Loucy (cell line): ENCODE data around the gene FDXACB1.

Experiments
- H2AFZ ChIP-seq: fragments of 200-600 bp; sonication (generic); 2 replicates; pipeline ENCODE4 v1.6.0; 2016; ENCODE audit warnings: antibody characterized with exemption, mild to moderate bottlenecking, low read length, moderate library complexity
- H3F3A ChIP-seq: fragments of 200-600 bp; 2 replicates; pipeline ENCODE4 v1.6.0; 2016; ENCODE audit warnings: antibody characterized with exemption, low read depth, mild to moderate bottlenecking
- H3K27me3 ChIP-seq: fragments of 200-600 bp; sonication (generic); 2 replicates; pipeline ENCODE4 v1.6.1; 2014; ENCODE audit warnings: low read length, mild to moderate bottlenecking; ENCODE audit not compliant: insufficient read depth, poor library complexity, severe bottlenecking
- H3K36me3 ChIP-seq: fragments of 200-600 bp; sonication (generic); 2 replicates; pipeline ENCODE4 v1.6.1; 2016; ENCODE audit warnings: low read length; ENCODE audit not compliant: insufficient read depth
- H3K4me1 ChIP-seq: fragments of 200-600 bp; sonication (generic); 2 replicates; pipeline ENCODE4 v1.5.1; 2014; ENCODE audit warnings: low read length, mild to moderate bottlenecking; ENCODE audit not compliant: insufficient read depth, poor library complexity, severe bottlenecking
- H3K4me2 ChIP-seq: fragments of 200-600 bp; sonication (generic); 2 replicates; pipeline ENCODE4 v1.6.0; 2014; ENCODE audit warnings: antibody characterized with exemption, low read length, low read depth, mild to moderate bottlenecking; ENCODE audit not compliant: poor library complexity, severe bottlenecking
- H3K4me3 ChIP-seq: fragments of 200-600 bp; sonication (generic); 2 replicates; pipeline ENCODE4 v1.5.1; 2014; ENCODE audit warnings: low read length, mild to moderate bottlenecking, mixed read lengths; ENCODE audit not compliant: poor library complexity, severe bottlenecking
- H3K79me2 ChIP-seq: fragments of 200-600 bp; sonication (generic); 2 replicates; pipeline ENCODE4 v1.6.1; 2014; ENCODE audit warnings: low read length; ENCODE audit not compliant: insufficient read depth
- H3K9ac ChIP-seq: fragments of 200-600 bp; sonication (generic); 2 replicates; pipeline ENCODE4 v1.6.0; 2014; ENCODE audit warnings: mild to moderate bottlenecking, low read depth, low read length, moderate library complexity; ENCODE audit not compliant: poor library complexity, severe bottlenecking
- H3K9me2 ChIP-seq: fragments of 200-600 bp; sonication (generic); replicated peaks from 2 replicates; pipeline ENCODE4 v1.6.1; 2016; ENCODE audit warnings: low read depth, low read length, mixed read lengths
- H3K9me3 ChIP-seq: fragments of 200-600 bp; sonication (generic); 2 replicates; pipeline ENCODE4 v1.6.1; 2014; ENCODE audit warnings: mild to moderate bottlenecking, antibody characterized with exemption, low read length, low read depth; ENCODE audit not compliant: insufficient read depth
- H4K20me1 ChIP-seq: fragments of 200-600 bp; sonication (generic); 2 replicates; pipeline ENCODE4 v1.6.0; 2014; ENCODE audit warnings: antibody characterized with exemption, low read length, mild to moderate bottlenecking; ENCODE audit not compliant: insufficient read depth, poor library complexity, severe bottlenecking
- EZH2phosphoT487 ChIP-seq: fragments of 200-600 bp; IDR thresholded peaks from 2 replicates; pipeline ENCODE4 v1.6.1; 2018; ENCODE audit warnings: antibody characterized with exemption, mild to moderate bottlenecking, moderate library complexity, borderline replicate concordance
- TF ChIP-seq, protein P1 (sequence below): fragments of 200-600 bp; sonication (generic); conservative IDR thresholded peaks from 2 replicates; pipeline ENCODE4 v1.5.1; 2014; ENCODE audit warnings: mild to moderate bottlenecking, antibody characterized with exemption, low read length

FDXACB1 gene

GRCh38 chr11:111838054-111838453 lies 40.9 kb downstream of the FDXACB1 start:
- TF ChIP-seq, protein P1, sequence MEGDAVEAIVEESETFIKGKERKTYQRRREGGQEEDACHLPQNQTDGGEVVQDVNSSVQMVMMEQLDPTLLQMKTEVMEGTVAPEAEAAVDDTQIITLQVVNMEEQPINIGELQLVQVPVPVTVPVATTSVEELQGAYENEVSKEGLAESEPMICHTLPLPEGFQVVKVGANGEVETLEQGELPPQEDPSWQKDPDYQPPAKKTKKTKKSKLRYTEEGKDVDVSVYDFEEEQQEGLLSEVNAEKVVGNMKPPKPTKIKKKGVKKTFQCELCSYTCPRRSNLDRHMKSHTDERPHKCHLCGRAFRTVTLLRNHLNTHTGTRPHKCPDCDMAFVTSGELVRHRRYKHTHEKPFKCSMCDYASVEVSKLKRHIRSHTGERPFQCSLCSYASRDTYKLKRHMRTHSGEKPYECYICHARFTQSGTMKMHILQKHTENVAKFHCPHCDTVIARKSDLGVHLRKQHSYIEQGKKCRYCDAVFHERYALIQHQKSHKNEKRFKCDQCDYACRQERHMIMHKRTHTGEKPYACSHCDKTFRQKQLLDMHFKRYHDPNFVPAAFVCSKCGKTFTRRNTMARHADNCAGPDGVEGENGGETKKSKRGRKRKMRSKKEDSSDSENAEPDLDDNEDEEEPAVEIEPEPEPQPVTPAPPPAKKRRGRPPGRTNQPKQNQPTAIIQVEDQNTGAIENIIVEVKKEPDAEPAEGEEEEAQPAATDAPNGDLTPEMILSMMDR: no peak
- TF ChIP-seq EZH2phosphoT487: no peak
- Histone ChIP-seq H3F3A (peaks cover 4% of the 10 kb centered on the region; the same call in 1 of the 2 replicates), H3K4me2 (peak overlapping the region; percentile 62), H3K9me2 (no peaks in the 10 kb centered on the region), H2AFZ (no peak overlapping the region), H3K79me2 (no peaks in the 10 kb centered on the region), H3K4me3 (no peak overlapping the region), H3K9me3 (no peaks in the 10 kb centered on the region), H3K4me1 (peaks cover 26% of the 10 kb centered on the region), H3K36me3 (peaks cover 33% of the 10 kb centered on the region), H3K9ac (peak overlapping the region; percentile 20), H3K27me3 (no peaks in the 10 kb centered on the region), H4K20me1 (no peaks in the 10 kb centered on the region)

DNA sequence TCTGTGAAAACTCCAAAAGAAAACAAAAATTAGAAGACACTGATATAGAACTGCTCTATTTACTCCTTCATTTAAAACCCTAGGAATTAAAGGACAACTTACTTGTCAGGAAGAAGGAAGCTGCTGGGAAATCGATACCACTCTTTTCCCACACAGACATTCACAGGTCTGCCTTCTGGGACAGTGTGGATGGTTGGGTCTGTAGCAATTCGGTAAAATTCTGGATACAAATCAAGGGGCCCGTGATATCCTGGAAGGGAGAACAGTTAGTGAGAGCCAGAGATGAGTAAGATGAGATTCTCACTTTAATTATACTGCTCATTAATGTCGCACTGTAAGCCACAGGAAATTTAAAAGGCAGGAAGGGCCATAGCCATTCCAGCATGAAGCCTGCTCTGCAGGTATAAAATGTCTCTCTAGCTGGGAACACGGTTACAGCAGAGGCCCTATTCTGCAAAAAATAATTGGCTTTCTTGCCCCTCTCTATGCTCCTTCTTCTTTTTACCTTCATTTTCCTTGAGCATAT lies 41.5 kb downstream of the FDXACB1 start:
- Histone ChIP-seq H4K20me1 (no peaks in the 10 kb centered on the region), H3K9me2 (no peaks in the 10 kb centered on the region), H2AFZ (no peak overlapping the region), H3K79me2 (no peaks in the 10 kb centered on the region), H3F3A (peaks cover 4% of the 10 kb centered on the region; the same call in 1 of the 2 replicates), H3K9me3 (no peaks in the 10 kb centered on the region), H3K27me3 (no peaks in the 10 kb centered on the region), H3K36me3 (peaks cover 30% of the 10 kb centered on the region), H3K9ac (peak overlapping the region; percentile 20), H3K4me3 (peak overlapping the region; percentile 32), H3K4me1 (peaks cover 26% of the 10 kb centered on the region), H3K4me2 (peak overlapping the region; percentile 62)
- TF ChIP-seq, protein P1: no peak
- no peak for TF ChIP-seq EZH2phosphoT487

GRCh38 chr11:111836721-111837120 lies 42.2 kb downstream of the FDXACB1 start:
- TF ChIP-seq EZH2phosphoT487: no peak
- TF ChIP-seq, protein P1: no peak
- peaks cover 30% of the 10 kb centered on the region for H3K36me3 ChIP-seq
- H3K4me2 ChIP-seq: peak overlapping the region; percentile 62

More at GRCh38 chr11:111836721-111837120, 42.2 kb downstream of the FDXACB1 start:
- no peak overlapping the region for H3K9ac ChIP-seq
- peak overlapping the region; percentile 32 for H3K4me3 ChIP-seq
- no peak overlapping the region for H2AFZ ChIP-seq
- H3K9me3 ChIP-seq: no peaks in the 10 kb centered on the region
- peaks cover 26% of the 10 kb centered on the region for H3K4me1 ChIP-seq
- H3F3A ChIP-seq: peaks cover 4% of the 10 kb centered on the region; the same call in 1 of the 2 replicates
- no peaks in the 10 kb centered on the region for H3K9me2 ChIP-seq
- H3K79me2 ChIP-seq: no peaks in the 10 kb centered on the region
- H4K20me1 ChIP-seq: no peaks in the 10 kb centered on the region
- H3K27me3 ChIP-seq: no peaks in the 10 kb centered on the region
